Panc1 (cell line): Measurements from ENCODE around the gene ARMC2.

Experiments used
- TCF7L2 ChIP-seq: IDR thresholded peaks from 2 replicates; pipeline ENCODE4 v1.6.1; 2011; ENCODE audit warnings: mild to moderate bottlenecking, low read depth, low read length, inconsistent platforms
- TF ChIP-seq, protein P1 (sequence below): fragments of 450-650 bp; IDR thresholded peaks from 2 replicates; pipeline ENCODE4 v1.5.1; 2017; ENCODE audit warnings: mild to moderate bottlenecking

DNA sequence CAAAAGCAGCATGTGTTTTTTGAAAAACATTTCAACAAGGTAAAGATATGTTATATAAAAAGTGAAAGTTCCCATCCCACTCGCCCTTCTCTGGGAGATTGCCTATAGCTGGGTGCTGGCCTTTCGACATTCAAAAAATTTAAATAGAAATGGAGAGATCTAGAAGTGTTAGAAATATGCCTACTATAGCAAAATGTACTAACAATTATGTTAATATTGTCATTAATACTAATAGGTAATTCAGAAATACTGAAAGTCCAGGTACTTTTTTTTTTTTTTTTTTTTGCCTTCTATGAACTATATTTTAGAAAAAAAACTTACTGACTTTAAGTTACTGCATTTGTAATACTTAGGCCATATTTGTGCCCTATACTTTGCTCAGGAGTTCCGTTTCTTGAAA, 159.3 kb downstream of the ARMC2 start:
- TF ChIP-seq TCF7L2: no peak
- TF ChIP-seq, protein P1, sequence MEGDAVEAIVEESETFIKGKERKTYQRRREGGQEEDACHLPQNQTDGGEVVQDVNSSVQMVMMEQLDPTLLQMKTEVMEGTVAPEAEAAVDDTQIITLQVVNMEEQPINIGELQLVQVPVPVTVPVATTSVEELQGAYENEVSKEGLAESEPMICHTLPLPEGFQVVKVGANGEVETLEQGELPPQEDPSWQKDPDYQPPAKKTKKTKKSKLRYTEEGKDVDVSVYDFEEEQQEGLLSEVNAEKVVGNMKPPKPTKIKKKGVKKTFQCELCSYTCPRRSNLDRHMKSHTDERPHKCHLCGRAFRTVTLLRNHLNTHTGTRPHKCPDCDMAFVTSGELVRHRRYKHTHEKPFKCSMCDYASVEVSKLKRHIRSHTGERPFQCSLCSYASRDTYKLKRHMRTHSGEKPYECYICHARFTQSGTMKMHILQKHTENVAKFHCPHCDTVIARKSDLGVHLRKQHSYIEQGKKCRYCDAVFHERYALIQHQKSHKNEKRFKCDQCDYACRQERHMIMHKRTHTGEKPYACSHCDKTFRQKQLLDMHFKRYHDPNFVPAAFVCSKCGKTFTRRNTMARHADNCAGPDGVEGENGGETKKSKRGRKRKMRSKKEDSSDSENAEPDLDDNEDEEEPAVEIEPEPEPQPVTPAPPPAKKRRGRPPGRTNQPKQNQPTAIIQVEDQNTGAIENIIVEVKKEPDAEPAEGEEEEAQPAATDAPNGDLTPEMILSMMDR: no peak
